Body of pancreas (tissue), 4 donors: ENCODE results near the gene GNAT1.

Experiments
- CTCF ChIP-seq, 7 experiments: fragments of 450-650 bp in 4 of 7; fragments of 200-600 bp in 3 of 7; sonication (generic) in 3 of 7; IDR thresholded peaks; one replicate each; pipeline ENCODE4 v1.5.1; 2016 to 2019; ENCODE audit warnings: antibody characterized with exemption in 7 of 7
- POLR2A ChIP-seq, 3 donors: fragments of 450-650 bp; IDR thresholded peaks; one replicate each; pipeline ENCODE4 v1.6.1; 2016; ENCODE audit warnings: antibody characterized with exemption in 3 of 3, mild to moderate bottlenecking in 2 of 3

- TF ChIP-seq CTCF (IDR thresholded peaks at IDR 0.05) (peak; percentile 70 to 96 (median 92)), POLR2A (IDR thresholded peaks at IDR 0.05) (no peak)
These were observed 2.9 kb downstream of the GNAT1 start for GRCh38 chr3:50194128-50194902.
